ENCODE data around the gene PRR7. TPM values are rescaled to one million over a fixed set of nuclear protein-coding genes. Genes with fewer than 3 reads are reported as not detected.
"Not testable (repeated sequence)": the region's sequence is repeated elsewhere in the genome, so short reads cannot be mapped to it uniquely, and the experiment has no call there.

Gene PRR7
- total and polyA plus RNA-seq, 4 donors: 0.17 to 1.4 (median 0.49) TPM

DNA sequence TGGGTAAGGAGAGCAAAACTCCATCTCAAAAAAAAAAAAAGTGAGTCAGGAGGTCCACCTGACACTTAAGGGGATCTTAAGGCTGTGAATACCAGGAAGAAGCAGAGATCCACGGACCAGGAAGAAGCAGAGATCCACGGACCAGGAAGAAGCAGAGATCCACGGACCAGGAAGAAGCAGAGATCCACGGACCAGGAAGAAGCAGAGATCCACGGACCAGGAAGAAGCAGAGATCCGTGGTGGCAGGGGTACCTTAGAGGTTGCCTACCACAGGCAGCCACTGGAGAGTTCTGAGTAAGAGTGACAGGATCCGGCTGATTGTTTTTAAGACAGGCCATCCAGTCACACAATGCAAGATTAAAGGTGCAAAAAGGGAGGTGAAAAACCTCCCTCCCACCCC lies 26.1 kb upstream of the PRR7 start:
- not testable (repeated sequence) for H3K4me1 ChIP-seq (ENCODE audit: control insufficient read depth in 4 of 4, insufficient read depth in 4 of 4, low read length in 3 of 4); H3K4me3 ChIP-seq (ENCODE audit: low read depth in 1 of 3, low read length in 3 of 3); H3K27me3 ChIP-seq (ENCODE audit: control insufficient read depth in 4 of 4, insufficient read depth in 4 of 4, low read length in 3 of 4); H3K9ac ChIP-seq (ENCODE audit: low read depth in 1 of 2, low read length in 2 of 2); DNase-seq (ENCODE audit: low spot score); H3K9me3 ChIP-seq (ENCODE audit: control insufficient read depth in 4 of 4, low read length in 3 of 4); H3K36me3 ChIP-seq (ENCODE audit: control insufficient read depth in 4 of 4, insufficient read depth in 3 of 4, low read depth in 1 of 4, low read length in 3 of 4); H3K27ac ChIP-seq (ENCODE audit: low read depth in 1 of 2, low read length in 2 of 2)
- 81% methylated on average over 7 of the region's 7 CpGs for WGBS

DNA sequence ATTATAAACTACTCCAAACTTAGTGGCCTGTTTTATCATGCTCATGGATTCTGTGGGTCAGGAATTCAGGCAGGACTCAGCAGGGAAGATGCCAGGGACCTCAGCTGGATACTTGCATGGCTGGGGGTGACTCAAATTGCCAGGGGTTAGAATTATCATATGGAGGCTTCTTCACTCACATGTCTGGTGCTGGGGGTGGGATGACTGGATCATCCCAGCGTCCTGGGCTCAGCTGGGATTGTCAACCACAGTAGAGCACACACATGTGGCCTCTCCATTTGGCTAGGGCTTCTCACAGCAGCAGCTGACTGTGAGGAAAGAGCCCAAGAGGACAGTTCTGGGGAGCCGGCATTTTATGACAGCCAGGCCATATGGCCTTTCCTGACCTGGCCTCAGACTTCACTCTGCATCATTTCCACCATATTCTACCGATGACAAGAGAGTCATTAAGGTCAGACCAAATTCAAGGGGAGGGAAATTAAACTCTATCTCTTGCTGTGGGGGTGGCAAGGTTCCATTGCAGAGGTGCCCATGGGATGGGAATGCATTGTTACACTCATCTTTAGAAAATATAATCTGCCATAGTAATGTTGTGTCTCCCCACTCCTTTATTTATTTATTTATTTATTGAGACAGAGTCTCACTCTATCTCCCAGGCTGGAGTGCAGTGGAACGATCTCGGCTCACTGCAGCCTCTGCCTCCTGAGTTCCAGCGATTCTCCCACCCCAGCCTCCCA lies 25.4 kb upstream of the PRR7 start:
- H3K9ac ChIP-seq (ENCODE audit: low read depth in 1 of 2, low read length in 2 of 2): no peak overlapping the region
- no peaks in the 10 kb centered on the region for H3K36me3 ChIP-seq (ENCODE audit: control insufficient read depth in 4 of 4, insufficient read depth in 3 of 4, low read depth in 1 of 4, low read length in 3 of 4)
- H3K9me3 ChIP-seq (ENCODE audit: control insufficient read depth in 4 of 4, low read length in 3 of 4): no peaks in the 10 kb centered on the region
- H3K4me1 ChIP-seq (ENCODE audit: control insufficient read depth in 4 of 4, insufficient read depth in 4 of 4, low read length in 3 of 4): peaks cover 3 to 7% (median 5%) of the 10 kb centered on the region in 4 donors
- no peak overlapping the region for H3K4me3 ChIP-seq (ENCODE audit: low read depth in 1 of 3, low read length in 3 of 3)
- DNase-seq (ENCODE audit: low spot score): no peak
- H3K27ac ChIP-seq (ENCODE audit: low read depth in 1 of 2, low read length in 2 of 2): no peak overlapping the region
- TF ChIP-seq, protein P1, sequence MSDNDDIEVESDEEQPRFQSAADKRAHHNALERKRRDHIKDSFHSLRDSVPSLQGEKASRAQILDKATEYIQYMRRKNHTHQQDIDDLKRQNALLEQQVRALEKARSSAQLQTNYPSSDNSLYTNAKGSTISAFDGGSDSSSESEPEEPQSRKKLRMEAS (IDR thresholded peaks at IDR 0.05): no peak
- no peak for TF ChIP-seq GABPA (IDR thresholded peaks at IDR 0.05 in 1 of 2, conservative IDR thresholded peaks at IDR 0.05 in 1 of 2)
- TF ChIP-seq FOXA2 (IDR thresholded peaks at IDR 0.05): no peak
- TF ChIP-seq, protein P2, sequence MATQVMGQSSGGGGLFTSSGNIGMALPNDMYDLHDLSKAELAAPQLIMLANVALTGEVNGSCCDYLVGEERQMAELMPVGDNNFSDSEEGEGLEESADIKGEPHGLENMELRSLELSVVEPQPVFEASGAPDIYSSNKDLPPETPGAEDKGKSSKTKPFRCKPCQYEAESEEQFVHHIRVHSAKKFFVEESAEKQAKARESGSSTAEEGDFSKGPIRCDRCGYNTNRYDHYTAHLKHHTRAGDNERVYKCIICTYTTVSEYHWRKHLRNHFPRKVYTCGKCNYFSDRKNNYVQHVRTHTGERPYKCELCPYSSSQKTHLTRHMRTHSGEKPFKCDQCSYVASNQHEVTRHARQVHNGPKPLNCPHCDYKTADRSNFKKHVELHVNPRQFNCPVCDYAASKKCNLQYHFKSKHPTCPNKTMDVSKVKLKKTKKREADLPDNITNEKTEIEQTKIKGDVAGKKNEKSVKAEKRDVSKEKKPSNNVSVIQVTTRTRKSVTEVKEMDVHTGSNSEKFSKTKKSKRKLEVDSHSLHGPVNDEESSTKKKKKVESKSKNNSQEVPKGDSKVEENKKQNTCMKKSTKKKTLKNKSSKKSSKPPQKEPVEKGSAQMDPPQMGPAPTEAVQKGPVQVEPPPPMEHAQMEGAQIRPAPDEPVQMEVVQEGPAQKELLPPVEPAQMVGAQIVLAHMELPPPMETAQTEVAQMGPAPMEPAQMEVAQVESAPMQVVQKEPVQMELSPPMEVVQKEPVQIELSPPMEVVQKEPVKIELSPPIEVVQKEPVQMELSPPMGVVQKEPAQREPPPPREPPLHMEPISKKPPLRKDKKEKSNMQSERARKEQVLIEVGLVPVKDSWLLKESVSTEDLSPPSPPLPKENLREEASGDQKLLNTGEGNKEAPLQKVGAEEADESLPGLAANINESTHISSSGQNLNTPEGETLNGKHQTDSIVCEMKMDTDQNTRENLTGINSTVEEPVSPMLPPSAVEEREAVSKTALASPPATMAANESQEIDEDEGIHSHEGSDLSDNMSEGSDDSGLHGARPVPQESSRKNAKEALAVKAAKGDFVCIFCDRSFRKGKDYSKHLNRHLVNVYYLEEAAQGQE (IDR thresholded peaks at IDR 0.05): no peak
- TF ChIP-seq, protein P3, sequence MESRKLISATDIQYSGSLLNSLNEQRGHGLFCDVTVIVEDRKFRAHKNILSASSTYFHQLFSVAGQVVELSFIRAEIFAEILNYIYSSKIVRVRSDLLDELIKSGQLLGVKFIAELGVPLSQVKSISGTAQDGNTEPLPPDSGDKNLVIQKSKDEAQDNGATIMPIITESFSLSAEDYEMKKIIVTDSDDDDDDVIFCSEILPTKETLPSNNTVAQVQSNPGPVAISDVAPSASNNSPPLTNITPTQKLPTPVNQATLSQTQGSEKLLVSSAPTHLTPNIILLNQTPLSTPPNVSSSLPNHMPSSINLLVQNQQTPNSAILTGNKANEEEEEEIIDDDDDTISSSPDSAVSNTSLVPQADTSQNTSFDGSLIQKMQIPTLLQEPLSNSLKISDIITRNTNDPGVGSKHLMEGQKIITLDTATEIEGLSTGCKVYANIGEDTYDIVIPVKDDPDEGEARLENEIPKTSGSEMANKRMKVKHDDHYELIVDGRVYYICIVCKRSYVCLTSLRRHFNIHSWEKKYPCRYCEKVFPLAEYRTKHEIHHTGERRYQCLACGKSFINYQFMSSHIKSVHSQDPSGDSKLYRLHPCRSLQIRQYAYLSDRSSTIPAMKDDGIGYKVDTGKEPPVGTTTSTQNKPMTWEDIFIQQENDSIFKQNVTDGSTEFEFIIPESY (IDR thresholded peaks at IDR 0.05): no peak
- TF ChIP-seq RAD21 (IDR thresholded peaks at IDR 0.05): no peak
- TF ChIP-seq HNF4A (conservative IDR thresholded peaks at IDR 0.05): no peak
- TF ChIP-seq TAF1 (conservative IDR thresholded peaks at IDR 0.05): no peak
- TF ChIP-seq RXRA (IDR thresholded peaks at IDR 0.05): no peak
- TF ChIP-seq NR2F2 (IDR thresholded peaks at IDR 0.05): no peak
- no peak for TF ChIP-seq HNF4G (IDR thresholded peaks at IDR 0.05)
- TF ChIP-seq YY1 (IDR thresholded peaks at IDR 0.05): no peak
- no peak for TF ChIP-seq FOXA1 (IDR thresholded peaks at IDR 0.05)
- no peak for TF ChIP-seq JUND (IDR thresholded peaks at IDR 0.05)
- TF ChIP-seq, protein P4, sequence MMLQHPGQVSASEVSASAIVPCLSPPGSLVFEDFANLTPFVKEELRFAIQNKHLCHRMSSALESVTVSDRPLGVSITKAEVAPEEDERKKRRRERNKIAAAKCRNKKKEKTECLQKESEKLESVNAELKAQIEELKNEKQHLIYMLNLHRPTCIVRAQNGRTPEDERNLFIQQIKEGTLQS (IDR thresholded peaks at IDR 0.05): no peak
- TF ChIP-seq EGR1 (IDR thresholded peaks at IDR 0.05; ENCODE audit: low read depth in 2 of 2): no peak
- TF ChIP-seq, protein P5, sequence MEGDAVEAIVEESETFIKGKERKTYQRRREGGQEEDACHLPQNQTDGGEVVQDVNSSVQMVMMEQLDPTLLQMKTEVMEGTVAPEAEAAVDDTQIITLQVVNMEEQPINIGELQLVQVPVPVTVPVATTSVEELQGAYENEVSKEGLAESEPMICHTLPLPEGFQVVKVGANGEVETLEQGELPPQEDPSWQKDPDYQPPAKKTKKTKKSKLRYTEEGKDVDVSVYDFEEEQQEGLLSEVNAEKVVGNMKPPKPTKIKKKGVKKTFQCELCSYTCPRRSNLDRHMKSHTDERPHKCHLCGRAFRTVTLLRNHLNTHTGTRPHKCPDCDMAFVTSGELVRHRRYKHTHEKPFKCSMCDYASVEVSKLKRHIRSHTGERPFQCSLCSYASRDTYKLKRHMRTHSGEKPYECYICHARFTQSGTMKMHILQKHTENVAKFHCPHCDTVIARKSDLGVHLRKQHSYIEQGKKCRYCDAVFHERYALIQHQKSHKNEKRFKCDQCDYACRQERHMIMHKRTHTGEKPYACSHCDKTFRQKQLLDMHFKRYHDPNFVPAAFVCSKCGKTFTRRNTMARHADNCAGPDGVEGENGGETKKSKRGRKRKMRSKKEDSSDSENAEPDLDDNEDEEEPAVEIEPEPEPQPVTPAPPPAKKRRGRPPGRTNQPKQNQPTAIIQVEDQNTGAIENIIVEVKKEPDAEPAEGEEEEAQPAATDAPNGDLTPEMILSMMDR (IDR thresholded peaks at IDR 0.05; ENCODE audit: low read depth, low read length, missing input control): no peak
- no peaks in the 10 kb centered on the region for H3K27me3 ChIP-seq (ENCODE audit: control insufficient read depth in 4 of 4, insufficient read depth in 4 of 4, low read length in 3 of 4)
- WGBS: 93% methylated on average over 6 of the region's 6 CpGs

Data from liver (tissue), 9 donors.